Esophagus squamous epithelium (tissue), 5 donors: ENCODE data around the gene MXI1. TPM values are rescaled to one million over a fixed set of nuclear protein-coding genes. Genes with fewer than 3 reads are reported as not detected.

Experiments used
- DNase-seq: peaks from one replicate; lab custom pipeline; 2025; lab: John Stamatoyannopoulos, UW
- H3K27ac ChIP-seq, 4 donors: fragments of 200-600 bp; sonication (generic); one replicate each; pipeline ENCODE4 v1.5.1; 2016 to 2019; ENCODE audit warnings: mild to moderate bottlenecking in 1 of 4
- H3K27me3 ChIP-seq, 4 donors: fragments of 200-600 bp; sonication (generic); 1 replicate in 3 of 4; 2 replicates in 1 of 4; pipeline versions ENCODE4 v1.5.1 to v1.6.0; 2017 to 2021; ENCODE audit warnings: antibody characterized with exemption in 1 of 4
- H3K36me3 ChIP-seq, 3 donors: fragments of 200-600 bp; sonication (generic); one replicate each; pipeline ENCODE4 v1.5.1; 2016 to 2019
- H3K4me1 ChIP-seq, 3 donors: fragments of 200-600 bp; sonication (generic); one replicate each; pipeline ENCODE4 v1.5.1; 2017 to 2019
- H3K4me3 ChIP-seq, 4 donors: fragments of 200-600 bp; sonication (generic); 1 replicate in 3 of 4; 2 replicates in 1 of 4; pipeline ENCODE4 v1.5.1; 2016 to 2019; ENCODE audit warnings: mild to moderate bottlenecking in 2 of 4, moderate library complexity in 1 of 4
- H3K9me3 ChIP-seq, 3 donors: fragments of 200-600 bp; sonication (generic); one replicate each; pipeline ENCODE4 v1.5.1; 2016 to 2019
- CTCF ChIP-seq, 6 experiments: fragments of 450-650 bp in 4 of 6; fragments of 200-600 bp in 2 of 6; sonication (generic) in 2 of 6; IDR thresholded peaks; one replicate each; pipeline ENCODE4 v1.5.1; 2016 to 2019; ENCODE audit warnings: antibody characterized with exemption in 6 of 6, mild to moderate bottlenecking in 4 of 6, moderate library complexity in 4 of 6
- POLR2A ChIP-seq, 4 donors: fragments of 450-650 bp; IDR thresholded peaks; one replicate each; pipeline ENCODE4 v1.6.1; 2017; ENCODE audit warnings: antibody characterized with exemption in 4 of 4, mild to moderate bottlenecking in 4 of 4, moderate library complexity in 3 of 4
- WGBS, 2 donors: methylation state at CpG; one replicate each; pipeline ENCODE4 v1.1.5; 2018; 5-methylcytosine and 5-hydroxymethylcytosine counted together
- intact Hi-C: fragments of 100-400 bp; cut with DNase I; formaldehyde crosslinking; loops from one replicate; pipeline ENCODE4 v1.15.0; 2022
- total RNA-seq, 4 donors: library from RNA; depleted of rRNA; stranded (reverse); fragments of >200 nt; gene quantifications; one replicate each; pipeline ENCODE4 v1.1.0, GENCODE V29; 2016
- donor health status: DM: yes; HTN: yes; CAD: no.

Gene MXI1
- total RNA-seq, 4 donors from 2014 or later = 16.0 to 53.2 (median 35.0) TPM

- intact Hi-C loops = loop anchor here (5.0 to 10.0 kb wide), 2 partner anchors 51 to 579 kb away; no protein-coding TSS in a partner anchor
- H3K4me3 ChIP-seq = peak overlapping the region in 1 of 4 donors; percentile 99
- DNase-seq = no peak
Measured at GRCh38 chr10:110305767-110306451, 98.5 kb downstream of the MXI1 start.

GRCh38 chr10:110306452-110306768 lies 99.0 kb downstream of the MXI1 start:
- 1 to 5% methylated on average over 2 of the region's 2 CpGs for WGBS, 2 donors
- Histone ChIP-seq H3K4me1 (peaks cover 13 to 44% (median 25%) of the 10 kb centered on the region in 3 donors), H3K36me3 (peaks cover 0 to 19% (median 4%) of the 10 kb centered on the region in 3 donors), H3K27me3 (no peaks in the 10 kb centered on the region), H3K9me3 (no peaks in the 10 kb centered on the region), H3K4me3 (no peak overlapping the region), H3K27ac (peak overlapping the region in 2 of 4 donors; percentile 97 to 98)
- no peak for TF ChIP-seq POLR2A (IDR thresholded peaks at IDR 0.05)
- intact Hi-C loops = loop anchor here (5.0 to 10.0 kb wide), 2 partner anchors 51 to 578 kb away; no protein-coding TSS in a partner anchor
- no peak for DNase-seq

More at GRCh38 chr10:110305767-110306451, 98.5 kb downstream of the MXI1 start:
- Histone ChIP-seq H3K36me3 (peaks cover 0 to 24% (median 4%) of the 10 kb centered on the region in 3 donors), H3K4me1 (peaks cover 13 to 44% (median 29%) of the 10 kb centered on the region in 3 donors), H3K27me3 (no peaks in the 10 kb centered on the region), H3K27ac (peak overlapping the region in 3 of 4 donors; percentile 97 to 98 (median 98)), H3K9me3 (no peaks in the 10 kb centered on the region)
- WGBS, 2 donors = 47 to 58% methylated on average over 17 of the region's 17 CpGs
- TF ChIP-seq CTCF (IDR thresholded peaks at IDR 0.05) (peak; percentile 62 to 86 (median 76)), POLR2A (IDR thresholded peaks at IDR 0.05) (no peak)

GRCh38 chr10:110307805-110308204 lies 100.4 kb downstream of the MXI1 start:
- intact Hi-C loops = loop anchor here (5.0 to 10.0 kb wide), 2 partner anchors 49 to 577 kb away; no protein-coding TSS in a partner anchor
- Histone ChIP-seq H3K27ac (no peak overlapping the region), H3K4me1 (peaks cover 13 to 34% (median 20%) of the 10 kb centered on the region in 3 donors), H3K36me3 (peaks cover 0 to 5% (median 0%) of the 10 kb centered on the region in 3 donors), H3K9me3 (no peaks in the 10 kb centered on the region), H3K4me3 (no peak overlapping the region), H3K27me3 (no peaks in the 10 kb centered on the region)
- 50 to 63% methylated on average over 4 of the region's 4 CpGs for WGBS, 2 donors
- DNase-seq = no peak
- TF ChIP-seq CTCF (IDR thresholded peaks at IDR 0.05) (no peak), POLR2A (IDR thresholded peaks at IDR 0.05) (no peak)

GRCh38 chr10:110310741-110311140 lies 103.3 kb downstream of the MXI1 start:
- WGBS, 2 donors = 47 to 49% methylated on average over 3 of the region's 3 CpGs
- DNase-seq = no peak
- TF ChIP-seq CTCF (IDR thresholded peaks at IDR 0.05) = no peak

GRCh38 chr10:110311357-110311949 lies 104.0 kb downstream of the MXI1 start:
- DNase-seq = no peak
- intact Hi-C loops = loop anchor here (5.0 kb wide), 1 partner anchor 236 kb away; no protein-coding TSS in a partner anchor
- Histone ChIP-seq H3K9me3 (no peaks in the 10 kb centered on the region), H3K27me3 (peaks cover 0 to 6% (median 0%) of the 10 kb centered on the region in 4 donors), H3K4me3 (no peak overlapping the region), H3K27ac (no peak overlapping the region), H3K4me1 (peaks cover 0 to 12% (median 3%) of the 10 kb centered on the region in 3 donors), H3K36me3 (no peaks in the 10 kb centered on the region)
- TF ChIP-seq CTCF (IDR thresholded peaks at IDR 0.05) (peak; percentile 44 to 78 (median 62)), POLR2A (IDR thresholded peaks at IDR 0.05) (no peak)
- 0 to 9% methylated on average over 3 of the region's 3 CpGs for WGBS, 2 donors

More at GRCh38 chr10:110310741-110311140, 103.3 kb downstream of the MXI1 start:
- Histone ChIP-seq H3K27ac (no peak overlapping the region), H3K4me1 (peaks cover 5 to 17% (median 5%) of the 10 kb centered on the region in 3 donors), H3K27me3 (peaks cover 0 to 6% (median 0%) of the 10 kb centered on the region in 4 donors), H3K9me3 (no peaks in the 10 kb centered on the region), H3K4me3 (no peak overlapping the region), H3K36me3 (no peaks in the 10 kb centered on the region)
- intact Hi-C loops = loop anchor here (5.0 kb wide), 1 partner anchor 237 kb away; no protein-coding TSS in a partner anchor
